Measurements from ENCODE around the gene DLG4.

- TF ChIP-seq CTCF (conservative IDR thresholded peaks at IDR 0.05; ENCODE audit: low read length) (peak; percentile 80), EZH2phosphoT487 (IDR thresholded peaks at IDR 0.05; ENCODE audit: borderline replicate concordance) (no peak)
Observed at GRCh38 chr17:7177191-7177953, 42.3 kb downstream of the DLG4 start.

Measured in Loucy (cell line).